ENCODE results near the gene SORL1-AS1.

- TF ChIP-seq EP300 (IDR thresholded peaks at IDR 0.05) = no peak
- no peak for TF ChIP-seq CTCF (IDR thresholded peaks at IDR 0.05)
- no peak for TF ChIP-seq POLR2A (IDR thresholded peaks at IDR 0.05)
- TF ChIP-seq POLR2AphosphoS5 (IDR thresholded peaks at IDR 0.05) = no peak
These were observed 1.4 kb downstream of the SORL1-AS1 start for GRCh38 chr11:121451178-121451985.
